Astrocyte of the spinal cord (primary cell): Measurements from ENCODE around the gene DENND1B.

Experiments used
- DNase-seq: peaks from one replicate; pipeline ENCODE4 v3.0.0; 2011; ENCODE audit warnings: low read depth, low spot score
- H3K4me3 ChIP-seq: 2 replicates; pipeline ENCODE4 v1.5.1; 2011; ENCODE audit warnings: low read depth, mild to moderate bottlenecking, low read length, moderate library complexity
- in situ Hi-C: cut with HindIII; loops from 2 replicates; pipeline ENCODE4 v1.10.0; 2017; ENCODE audit warnings: low sequenced_read_pairs
- TF ChIP-seq, protein P1 (sequence below): IDR thresholded peaks from 2 replicates; pipeline ENCODE4 v1.5.1; 2012; ENCODE audit warnings: low read depth, mild to moderate bottlenecking, low read length, inconsistent platforms

DENND1B gene

GRCh38 chr1:197557302-197557701, 218.0 kb downstream of the DENND1B start:
- DNase-seq, result no peak
- TF ChIP-seq, protein P1, sequence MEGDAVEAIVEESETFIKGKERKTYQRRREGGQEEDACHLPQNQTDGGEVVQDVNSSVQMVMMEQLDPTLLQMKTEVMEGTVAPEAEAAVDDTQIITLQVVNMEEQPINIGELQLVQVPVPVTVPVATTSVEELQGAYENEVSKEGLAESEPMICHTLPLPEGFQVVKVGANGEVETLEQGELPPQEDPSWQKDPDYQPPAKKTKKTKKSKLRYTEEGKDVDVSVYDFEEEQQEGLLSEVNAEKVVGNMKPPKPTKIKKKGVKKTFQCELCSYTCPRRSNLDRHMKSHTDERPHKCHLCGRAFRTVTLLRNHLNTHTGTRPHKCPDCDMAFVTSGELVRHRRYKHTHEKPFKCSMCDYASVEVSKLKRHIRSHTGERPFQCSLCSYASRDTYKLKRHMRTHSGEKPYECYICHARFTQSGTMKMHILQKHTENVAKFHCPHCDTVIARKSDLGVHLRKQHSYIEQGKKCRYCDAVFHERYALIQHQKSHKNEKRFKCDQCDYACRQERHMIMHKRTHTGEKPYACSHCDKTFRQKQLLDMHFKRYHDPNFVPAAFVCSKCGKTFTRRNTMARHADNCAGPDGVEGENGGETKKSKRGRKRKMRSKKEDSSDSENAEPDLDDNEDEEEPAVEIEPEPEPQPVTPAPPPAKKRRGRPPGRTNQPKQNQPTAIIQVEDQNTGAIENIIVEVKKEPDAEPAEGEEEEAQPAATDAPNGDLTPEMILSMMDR, result no peak
- in situ Hi-C loops, result no loop called here
- H3K4me3 ChIP-seq, result no peak overlapping the region

DNA sequence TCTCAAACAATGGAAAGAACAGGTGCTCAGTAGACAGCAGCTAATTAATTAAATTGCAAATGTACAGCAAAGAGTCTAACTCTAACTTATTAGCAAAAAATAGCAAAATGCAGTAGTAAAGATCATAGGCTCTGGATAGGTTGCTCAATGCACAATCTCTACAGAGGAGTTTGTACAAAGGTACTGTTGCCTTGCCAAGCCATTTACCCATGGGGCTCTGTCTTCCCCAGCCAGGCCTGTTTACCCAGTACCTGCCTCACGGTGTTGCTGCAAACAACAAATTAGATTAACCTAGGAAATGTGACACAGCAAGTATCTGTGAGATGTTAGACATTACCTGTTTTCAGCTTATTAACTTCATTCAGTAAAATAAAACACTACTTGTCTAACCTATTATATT, 222.0 kb downstream of the DENND1B start:
- H3K4me3 ChIP-seq, result no peak overlapping the region
- no peak for DNase-seq
- in situ Hi-C loops, result no loop called here
- TF ChIP-seq, protein P1, result no peak

DNA sequence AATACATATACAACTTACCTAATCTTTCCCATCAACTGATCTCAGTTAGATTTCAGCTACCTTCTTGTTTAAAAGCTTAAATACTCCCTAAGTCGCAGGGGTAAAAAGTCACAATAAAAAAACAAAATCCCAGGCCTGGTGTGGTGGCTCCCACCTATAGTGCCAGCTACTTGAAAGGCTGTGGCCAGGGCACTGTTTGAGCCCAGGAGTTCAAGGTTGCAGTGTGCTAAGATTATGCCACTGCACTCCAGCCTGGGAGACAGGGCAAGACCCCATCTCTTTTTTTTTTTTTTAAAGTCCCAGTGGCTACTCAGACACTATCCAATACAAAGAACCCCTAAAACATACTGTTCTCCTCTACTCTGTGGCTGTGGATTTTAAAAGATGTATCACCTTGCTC, 228.3 kb downstream of the DENND1B start:
- TF ChIP-seq, protein P1, result no peak
- no peak for DNase-seq
- in situ Hi-C loops, result no loop called here
- H3K4me3 ChIP-seq, result no peak overlapping the region

DNA sequence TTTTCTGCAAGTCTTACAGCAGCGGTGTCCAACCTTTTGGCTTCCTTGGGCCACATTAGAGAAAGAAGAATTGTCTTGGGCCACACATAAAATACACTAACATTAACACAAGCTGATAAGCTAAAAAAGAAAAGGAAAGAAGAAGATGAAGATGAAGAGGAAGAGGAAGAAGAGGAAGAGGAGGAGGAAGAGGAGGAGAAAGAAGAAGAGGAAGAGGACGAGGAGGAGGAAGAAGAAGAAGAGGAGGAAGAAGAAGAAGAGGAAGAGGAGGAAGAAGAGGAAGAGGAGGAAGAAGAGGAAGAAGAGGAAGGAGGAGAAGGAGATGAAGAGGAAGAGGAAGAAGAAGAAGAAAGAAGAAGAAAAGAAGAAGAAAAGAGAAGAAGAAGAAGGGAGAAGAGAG, 230.7 kb downstream of the DENND1B start:
- H3K4me3 ChIP-seq, result no peak overlapping the region
- in situ Hi-C loops, result no loop called here
- no peak for DNase-seq
- TF ChIP-seq, protein P1, result no peak

DNA sequence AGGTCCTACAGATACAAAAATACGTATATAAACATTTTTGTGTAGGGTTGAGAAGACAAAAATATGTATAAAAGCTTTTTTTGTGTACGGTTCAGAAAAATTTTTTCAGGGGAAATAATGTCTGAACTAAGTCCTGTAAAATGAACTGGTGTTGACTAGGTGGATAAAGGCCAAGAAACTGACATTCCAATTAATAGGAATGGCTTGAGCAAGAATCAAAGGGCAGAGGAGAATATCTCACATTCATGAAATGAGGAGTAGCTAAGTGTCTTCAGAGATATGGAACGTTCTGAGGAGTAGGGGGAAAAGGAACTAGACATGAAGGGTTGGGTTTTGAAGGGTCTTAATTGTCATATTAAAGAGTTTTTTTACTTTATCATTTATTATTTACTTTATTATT, 231.2 kb downstream of the DENND1B start:
- in situ Hi-C loops, result no loop called here

DNA sequence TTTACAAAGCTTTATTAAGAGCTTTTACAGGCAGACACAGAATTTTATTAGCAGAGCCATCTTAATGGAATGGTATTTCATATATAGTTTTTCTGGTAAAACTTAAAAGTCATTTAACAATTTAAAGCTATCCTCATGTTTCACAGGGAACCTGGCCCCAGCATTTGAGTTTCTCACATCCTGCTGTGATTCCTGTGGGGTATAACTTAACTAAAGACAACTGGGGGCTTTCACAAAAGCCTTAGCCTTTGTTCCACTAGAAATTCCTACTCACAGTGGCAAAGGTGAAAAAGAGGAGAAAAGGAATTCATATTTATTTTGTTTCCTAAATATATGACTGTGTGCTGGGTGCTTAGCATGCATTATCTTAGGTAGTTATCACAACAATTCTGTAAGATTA, 233.9 kb downstream of the DENND1B start:
- H3K4me3 ChIP-seq, result no peak overlapping the region
- in situ Hi-C loops, result no loop called here
- DNase-seq, result no peak
- TF ChIP-seq, protein P1, result no peak

More for the DNA sequence above, 231.2 kb downstream of the DENND1B start:
- TF ChIP-seq, protein P1, result no peak
- no peak for DNase-seq
- H3K4me3 ChIP-seq, result no peak overlapping the region
